Activated naive CD8-positive, alpha-beta T cell (primary cell): Measurements from ENCODE around the gene ZNF69.
A peak's percentile ranks its signal among the peaks of the same experiment; 100 is the strongest.
"Not testable (repeated sequence)": the region's sequence is repeated elsewhere in the genome, so short reads cannot be mapped to it uniquely, and the experiment has no call there.

ENCODE experiments used
- H3K27ac Mint-ChIP-seq: one replicate; pipeline ENCODE4 v1.8.0; 2021; ENCODE audit warnings: mixed read lengths
- H3K27me3 Mint-ChIP-seq: one replicate; pipeline ENCODE4 v1.8.0; 2021; ENCODE audit warnings: mixed read lengths
- H3K36me3 Mint-ChIP-seq: one replicate; pipeline ENCODE4 v1.8.0; 2021; ENCODE audit warnings: mixed read lengths
- H3K4me1 Mint-ChIP-seq: one replicate; pipeline ENCODE4 v1.8.0; 2021; ENCODE audit warnings: low read depth, mixed read lengths
- H3K4me3 Mint-ChIP-seq: one replicate; pipeline ENCODE4 v1.8.0; 2021; ENCODE audit warnings: mild to moderate bottlenecking, mixed read lengths
- H3K9me3 Mint-ChIP-seq: one replicate; pipeline ENCODE4 v1.8.0; 2021; ENCODE audit warnings: low read depth, mixed read lengths

ZNF69 gene

DNA sequence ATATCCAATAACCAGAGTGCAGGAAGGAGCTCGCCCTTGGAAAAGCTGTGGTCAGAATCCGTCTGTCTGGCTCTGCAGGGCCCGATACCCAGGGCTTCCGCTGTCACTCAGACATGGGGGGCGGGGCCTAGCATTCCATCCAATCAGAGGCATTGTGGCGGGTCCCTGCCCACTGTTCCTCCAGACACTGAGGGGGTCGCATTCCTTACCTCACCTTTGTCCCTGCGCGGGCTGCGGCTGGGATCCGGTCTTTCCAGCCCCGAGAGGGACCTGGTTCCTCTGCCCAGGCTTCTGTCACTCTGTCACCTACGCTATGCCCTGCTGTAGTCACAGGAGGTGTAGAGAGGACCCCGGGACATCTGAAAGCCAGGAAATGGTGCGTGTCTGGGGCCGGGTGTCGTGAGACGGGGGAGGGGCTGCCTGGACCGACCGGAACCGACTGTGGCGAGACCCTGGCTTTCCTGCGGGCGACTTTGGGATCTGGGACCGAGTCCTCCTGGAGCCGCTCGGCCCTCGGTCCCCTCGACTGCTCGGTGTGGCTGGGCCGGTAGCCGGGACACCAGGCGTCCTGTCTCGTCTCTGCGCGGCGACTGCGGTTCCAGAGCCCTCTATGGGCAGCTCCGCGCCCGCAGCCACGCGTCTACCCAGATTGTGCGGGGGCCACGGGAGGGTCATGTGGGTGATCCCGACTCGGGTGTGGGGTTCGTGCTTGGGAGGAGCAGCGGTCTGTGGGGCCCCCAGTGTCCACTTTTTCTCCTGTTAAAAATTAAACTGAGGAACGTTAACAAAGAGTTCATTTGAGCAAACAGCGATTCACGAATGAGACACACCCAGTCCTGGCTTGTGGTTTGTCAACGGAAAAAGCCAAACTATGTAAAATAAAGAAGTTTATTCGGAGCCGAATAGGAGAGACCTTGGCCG is at the start of gene ZNF69:
ZNF69 (plus strand) TSS at position 172 of the 921 bp plus-strand sequence; CDS start at position 314, 142 bp downstream.
- peak within 1 kb of the TSS; percentile 91 for H3K4me3 Mint-ChIP-seq
- H3K36me3 Mint-ChIP-seq, result no peaks in the 10 kb centered on the region
- H3K27ac Mint-ChIP-seq, result peak within 1 kb of the TSS; percentile 76
- no peaks in the 10 kb centered on the region for H3K9me3 Mint-ChIP-seq
- no peaks in the 10 kb centered on the region for H3K27me3 Mint-ChIP-seq
- peaks cover 25% of the 10 kb centered on the region for H3K4me1 Mint-ChIP-seq

DNA sequence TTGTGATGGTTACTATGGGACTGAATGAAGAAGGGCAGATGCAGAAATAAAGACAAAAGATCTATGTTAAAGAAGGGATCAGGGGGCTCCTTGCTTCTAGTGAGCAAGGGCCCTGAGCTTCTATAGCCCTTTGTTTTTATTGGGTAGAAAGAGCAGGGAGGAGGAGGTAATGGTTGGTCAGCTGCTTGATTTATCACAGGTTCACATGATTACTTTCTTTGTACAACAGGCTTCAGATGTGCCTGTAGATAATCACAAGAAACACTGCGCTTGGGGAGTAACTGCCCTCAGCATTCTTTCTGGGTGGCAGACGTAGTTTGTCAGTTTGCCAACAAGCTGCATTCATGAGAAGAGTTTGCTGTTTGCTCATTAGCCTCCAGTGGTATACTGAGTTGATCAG is 43.9 kb upstream of the ZNF69 start:
- Mint-ChIP-seq H3K4me3 (no peak overlapping the region), H3K36me3 (peaks cover 6% of the 10 kb centered on the region), H3K4me1 (peaks cover 8% of the 10 kb centered on the region), H3K9me3 (peaks cover 4% of the 10 kb centered on the region), H3K27ac (no peak overlapping the region), H3K27me3 (no peaks in the 10 kb centered on the region)

GRCh38 chr19:11847615-11848014 is 40.0 kb upstream of the ZNF69 start:
- not testable (repeated sequence) for H3K27ac Mint-ChIP-seq, H3K27me3 Mint-ChIP-seq, H3K9me3 Mint-ChIP-seq
- peaks cover 30% of the 10 kb centered on the region for H3K4me1 Mint-ChIP-seq
- peaks cover 11% of the 10 kb centered on the region for H3K36me3 Mint-ChIP-seq
- peak overlapping the region; percentile 92 for H3K4me3 Mint-ChIP-seq

- H3K36me3 Mint-ChIP-seq, result peaks cover 12% of the 10 kb centered on the region
- H3K4me3 Mint-ChIP-seq, result peak overlapping the region; percentile 92
- H3K27ac Mint-ChIP-seq, result peak overlapping the region; percentile 75
- peaks cover 30% of the 10 kb centered on the region for H3K4me1 Mint-ChIP-seq
- H3K27me3 Mint-ChIP-seq, result no peaks in the 10 kb centered on the region
- H3K9me3 Mint-ChIP-seq, result no peaks in the 10 kb centered on the region
These were observed 39.4 kb upstream of the ZNF69 start for GRCh38 chr19:11848200-11848593.

- peak within 1 kb of the TSS; percentile 92 for H3K4me3 Mint-ChIP-seq
- peak within 1 kb of the TSS; percentile 83 for H3K27ac Mint-ChIP-seq
- peaks cover 12% of the 10 kb centered on the region for H3K36me3 Mint-ChIP-seq
- H3K4me1 Mint-ChIP-seq, result peaks cover 30% of the 10 kb centered on the region
- H3K27me3 Mint-ChIP-seq, result no peaks in the 10 kb centered on the region
- no peaks in the 10 kb centered on the region for H3K9me3 Mint-ChIP-seq
These were observed 38.8 kb upstream of the ZNF69 start, which contains the start of gene ZNF439 for GRCh38 chr19:11848594-11849469. ZNF439 (plus strand) TSS chr19:11848726; CDS start chr19:11848868, 142 bp downstream.

- not testable (repeated sequence) for H3K27ac Mint-ChIP-seq, H3K9me3 Mint-ChIP-seq, H3K27me3 Mint-ChIP-seq
- Mint-ChIP-seq H3K4me1 (peaks cover 30% of the 10 kb centered on the region), H3K4me3 (peak overlapping the region; percentile 92), H3K36me3 (peaks cover 20% of the 10 kb centered on the region)
These were observed 37.3 kb upstream of the ZNF69 start for GRCh38 chr19:11850289-11850688.

- peaks cover 46% of the 10 kb centered on the region for H3K36me3 Mint-ChIP-seq
- no peaks in the 10 kb centered on the region for H3K27me3 Mint-ChIP-seq
- peaks cover 4% of the 10 kb centered on the region for H3K9me3 Mint-ChIP-seq
- peaks cover 29% of the 10 kb centered on the region for H3K4me1 Mint-ChIP-seq
- no peak overlapping the region for H3K4me3 Mint-ChIP-seq
- no peak overlapping the region for H3K27ac Mint-ChIP-seq
These were observed 34.2 kb upstream of the ZNF69 start for GRCh38 chr19:11853358-11853757.

GRCh38 chr19:11856596-11857250 is 30.9 kb upstream of the ZNF69 start:
- Mint-ChIP-seq H3K4me3 (no peak overlapping the region), H3K36me3 (peaks cover 62% of the 10 kb centered on the region), H3K9me3 (peaks cover 5% of the 10 kb centered on the region), H3K27ac (no peak overlapping the region), H3K27me3 (no peaks in the 10 kb centered on the region), H3K4me1 (peaks cover 6% of the 10 kb centered on the region)

DNA sequence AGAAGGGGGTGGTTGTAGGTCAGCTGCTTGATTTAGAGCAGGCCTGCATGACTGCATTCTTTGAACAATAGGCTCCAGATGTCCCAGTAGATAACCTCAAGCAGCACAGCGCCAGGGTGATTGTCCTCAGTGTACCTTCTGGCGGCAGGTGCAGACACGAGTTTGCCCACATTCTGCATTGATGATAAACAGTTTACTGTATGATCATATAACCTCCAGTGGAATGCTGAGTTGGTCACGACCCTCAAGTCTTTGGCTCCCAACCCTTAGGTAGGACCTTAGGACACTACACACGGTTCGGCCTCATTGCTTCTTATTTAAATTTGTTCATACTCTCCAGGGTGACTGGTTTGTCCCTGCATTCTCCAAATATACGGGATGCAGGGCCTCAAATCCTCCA is 26.9 kb upstream of the ZNF69 start:
- H3K27me3 Mint-ChIP-seq, result no peaks in the 10 kb centered on the region
- no peak overlapping the region for H3K4me3 Mint-ChIP-seq
- H3K27ac Mint-ChIP-seq, result no peak overlapping the region
- H3K4me1 Mint-ChIP-seq, result peaks cover 3% of the 10 kb centered on the region
- H3K9me3 Mint-ChIP-seq, result peaks cover 7% of the 10 kb centered on the region
- peaks cover 71% of the 10 kb centered on the region for H3K36me3 Mint-ChIP-seq

DNA sequence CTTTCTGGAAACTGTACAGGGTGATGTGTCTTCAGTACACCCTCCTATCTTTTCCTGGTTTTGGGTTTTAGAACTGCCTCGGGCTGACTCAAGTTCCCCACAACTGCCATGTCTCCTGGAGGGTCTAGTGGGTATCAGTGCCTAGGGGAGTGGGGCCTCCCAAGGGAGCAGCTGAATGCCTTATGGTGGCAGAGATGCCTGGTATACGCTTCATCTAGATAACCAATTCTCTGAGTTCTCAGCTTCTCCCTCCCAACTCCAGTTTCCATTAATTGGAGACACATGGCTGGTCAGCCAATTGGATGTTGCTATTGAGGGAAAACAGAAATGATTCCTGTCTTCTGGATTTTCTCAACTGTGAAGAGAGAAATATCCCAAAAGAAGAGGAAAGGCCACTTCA is 26.3 kb upstream of the ZNF69 start:
- H3K27me3 Mint-ChIP-seq, result no peaks in the 10 kb centered on the region
- no peak overlapping the region for H3K4me3 Mint-ChIP-seq
- H3K9me3 Mint-ChIP-seq, result peaks cover 10% of the 10 kb centered on the region
- no peak overlapping the region for H3K27ac Mint-ChIP-seq
- peaks cover 70% of the 10 kb centered on the region for H3K36me3 Mint-ChIP-seq
- H3K4me1 Mint-ChIP-seq, result no peaks in the 10 kb centered on the region

GRCh38 chr19:11867766-11868165 is 19.8 kb upstream of the ZNF69 start:
- not testable (repeated sequence) for H3K4me3 Mint-ChIP-seq, H3K27me3 Mint-ChIP-seq, H3K27ac Mint-ChIP-seq, H3K4me1 Mint-ChIP-seq
- Mint-ChIP-seq H3K36me3 (peaks cover 59% of the 10 kb centered on the region), H3K9me3 (peaks cover 23% of the 10 kb centered on the region)

GRCh38 chr19:11868188-11868587 is 19.4 kb upstream of the ZNF69 start:
- H3K4me1 Mint-ChIP-seq, result no peaks in the 10 kb centered on the region
- no peaks in the 10 kb centered on the region for H3K27me3 Mint-ChIP-seq
- no peak overlapping the region for H3K4me3 Mint-ChIP-seq
- peaks cover 21% of the 10 kb centered on the region for H3K9me3 Mint-ChIP-seq
- H3K36me3 Mint-ChIP-seq, result peaks cover 57% of the 10 kb centered on the region
- H3K27ac Mint-ChIP-seq, result no peak overlapping the region

DNA sequence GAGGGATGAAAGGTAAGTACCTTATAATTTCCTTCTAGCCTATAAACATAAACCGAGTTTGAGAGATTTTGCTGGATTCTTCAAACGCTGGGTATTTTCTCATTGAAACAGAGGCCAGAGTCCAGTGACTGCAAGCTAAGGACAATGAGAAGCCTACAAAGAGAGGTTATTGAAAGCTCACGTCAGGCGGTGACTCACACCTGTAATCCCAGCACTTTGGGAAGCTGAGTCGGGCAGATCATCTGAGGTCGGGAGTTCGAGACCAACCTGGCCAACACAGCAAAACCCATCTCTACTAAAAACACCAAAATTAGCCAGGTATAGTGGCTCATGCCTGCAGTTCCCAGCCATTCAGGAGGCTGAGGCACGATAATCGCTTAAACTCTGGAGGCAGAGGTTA is 15.0 kb upstream of the ZNF69 start:
- no peak overlapping the region for H3K27ac Mint-ChIP-seq
- peaks cover 18% of the 10 kb centered on the region for H3K9me3 Mint-ChIP-seq
- H3K36me3 Mint-ChIP-seq, result peaks cover 26% of the 10 kb centered on the region
- no peak overlapping the region for H3K4me3 Mint-ChIP-seq
- H3K4me1 Mint-ChIP-seq, result no peaks in the 10 kb centered on the region
- no peaks in the 10 kb centered on the region for H3K27me3 Mint-ChIP-seq

DNA sequence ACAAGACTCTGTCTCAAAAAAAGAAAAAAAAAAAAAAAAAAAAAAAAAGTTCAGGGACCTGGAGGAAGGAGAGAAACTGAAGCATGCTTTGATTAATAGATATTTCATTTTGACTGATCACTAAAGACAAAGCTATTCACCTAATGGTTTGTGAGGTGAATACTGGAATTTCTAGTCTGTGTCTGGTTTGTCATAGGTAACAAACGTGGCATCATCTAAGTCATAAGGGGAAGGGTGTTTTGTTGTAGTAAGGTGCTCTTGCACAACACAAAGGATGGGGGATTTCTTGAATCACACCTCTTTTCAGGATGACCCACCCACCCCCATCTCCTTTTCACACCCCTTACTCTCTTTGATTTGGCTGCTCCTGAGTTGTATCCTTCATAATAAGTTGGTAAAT is 13.8 kb upstream of the ZNF69 start:
- H3K36me3 Mint-ChIP-seq, result peaks cover 15% of the 10 kb centered on the region
- no peaks in the 10 kb centered on the region for H3K27me3 Mint-ChIP-seq
- H3K27ac Mint-ChIP-seq, result no peak overlapping the region
- no peak overlapping the region for H3K4me3 Mint-ChIP-seq
- H3K9me3 Mint-ChIP-seq, result peaks cover 11% of the 10 kb centered on the region
- no peaks in the 10 kb centered on the region for H3K4me1 Mint-ChIP-seq
